SK-N-SH (cell line): Measurements from ENCODE around the gene E2F3. TPM values are rescaled to one million over a fixed set of nuclear protein-coding genes. Genes with fewer than 3 reads are reported as not detected.

Experiments used
- CTCF ChIA-PET: fragments of 300-600, 350-600 bp; formaldehyde crosslinking; extraction: SDS; loops from one replicate; lab custom pipeline; 2021; lab: Yijun Ruan, JAX
- POLR2A ChIA-PET: fragments of 350-600 bp; sonication (Branson Sonifier 250); formaldehyde crosslinking; extraction: SDS; loops from one replicate; lab custom pipeline; 2020; ENCODE audit warnings: antibody characterized with exemption, inconsistent platforms; lab: Yijun Ruan, JAX
- DNase-seq: peaks from one replicate; pipeline ENCODE4 v3.0.0; 2012
- H2AFZ ChIP-seq: fragments of 200-600 bp; sonication (generic); 2 replicates; pipeline ENCODE4 v1.8.1; 2016; ENCODE audit warnings: antibody characterized with exemption, mild to moderate bottlenecking, low read depth
- H3F3A ChIP-seq: fragments of 200-600 bp; sonication (generic); replicated peaks from 2 replicates; pipeline ENCODE3; 2016; ENCODE audit warnings: antibody characterized with exemption, mild to moderate bottlenecking; ENCODE audit not compliant: insufficient read depth
- H3K27ac ChIP-seq, 2 experiments: fragments of 200-500 bp in 1 of 2; fragments of 200-600 bp in 1 of 2; sonication (Bioruptor generic) in 1 of 2; sonication (generic), shearing (Covaris generic) in 1 of 2; 2 replicates each; pipeline versions ENCODE4 v1.5.1 to v1.6.1; 2014 to 2016; ENCODE audit warnings: low read depth in 2 of 2, inconsistent platforms in 1 of 2, low read length in 1 of 2, mild to moderate bottlenecking in 1 of 2, mixed read lengths in 1 of 2
- H3K27me3 ChIP-seq: fragments of 200-600 bp; sonication (generic), shearing (Covaris generic); 2 replicates; pipeline ENCODE4 v1.6.1; 2016; ENCODE audit warnings: mixed run types; ENCODE audit not compliant: insufficient read depth
- H3K36me3 ChIP-seq, 2 experiments: fragments of 200-500 bp in 1 of 2; fragments of 200-600 bp in 1 of 2; sonication (Bioruptor generic) in 1 of 2; sonication (generic) in 1 of 2; replicated peaks in 1 of 2; 2 replicates each; pipeline versions ENCODE3 to v1.5.1; 2014 to 2016; ENCODE audit warnings: low read length in 1 of 2, mild to moderate bottlenecking in 1 of 2; ENCODE audit not compliant: insufficient read depth in 2 of 2, control insufficient read depth in 1 of 2
- H3K4me1 ChIP-seq, 2 experiments: fragments of 200-500 bp in 1 of 2; fragments of 200-600 bp in 1 of 2; sonication (Bioruptor generic) in 1 of 2; sonication (generic), shearing (Covaris generic) in 1 of 2; 2 replicates each; pipeline versions ENCODE4 v1.5.1 to v1.6.1; 2014 to 2016; ENCODE audit warnings: low read depth in 1 of 2, low read length in 1 of 2, mixed run types in 1 of 2; ENCODE audit not compliant: insufficient read depth in 2 of 2, control insufficient read depth in 1 of 2
- H3K4me2 ChIP-seq: fragments of 200-600 bp; sonication (generic), shearing (Covaris generic); 2 replicates; pipeline ENCODE4 v1.6.1; 2017; ENCODE audit warnings: mixed run types
- H3K4me3 ChIP-seq, 2 experiments: fragments of 200-500 bp in 1 of 2; fragments of 200-600 bp in 1 of 2; sonication (Bioruptor generic) in 1 of 2; sonication (generic), shearing (Covaris generic) in 1 of 2; 2 replicates each; pipeline versions ENCODE4 v1.5.1 to v1.8.1; 2014 to 2016; ENCODE audit warnings: low read depth in 2 of 2, inconsistent platforms in 1 of 2, low read length in 1 of 2, mild to moderate bottlenecking in 1 of 2, mixed read lengths in 1 of 2, moderate library complexity in 1 of 2
- H3K79me2 ChIP-seq: fragments of 200-600 bp; sonication (generic); 2 replicates; pipeline ENCODE4 v1.8.1; 2017; ENCODE audit warnings: mild to moderate bottlenecking; ENCODE audit not compliant: insufficient read depth
- H3K9ac ChIP-seq: fragments of 200-600 bp; sonication (generic); 2 replicates; pipeline ENCODE4 v1.6.1; 2017; ENCODE audit warnings: mixed run types
- H3K9me2 ChIP-seq: fragments of 200-600 bp; sonication (generic); 2 replicates; pipeline ENCODE4 v1.6.1; 2017; ENCODE audit warnings: mixed run types
- H3K9me3 ChIP-seq: fragments of 200-600 bp; sonication (generic); 2 replicates; pipeline ENCODE4 v1.6.1; 2017; ENCODE audit warnings: mixed run types, mild to moderate bottlenecking, moderate library complexity
- H4K20me1 ChIP-seq: fragments of 200-600 bp; sonication (generic); 2 replicates; pipeline ENCODE4 v1.6.1; 2017; ENCODE audit warnings: mild to moderate bottlenecking, mixed run types; ENCODE audit not compliant: insufficient read depth
- CHD2 ChIP-seq: fragments of 150-350 bp; IDR thresholded peaks from 2 replicates; pipeline ENCODE4 v1.6.1; 2018; ENCODE audit warnings: low read length; ENCODE audit not compliant: partially characterized antibody
- CTCF ChIP-seq: fragments of 200-600 bp; sonication (generic); IDR thresholded peaks from 2 replicates; pipeline ENCODE4 v1.6.1; 2017; ENCODE audit warnings: antibody characterized with exemption, mild to moderate bottlenecking, moderate library complexity
- ELF1 ChIP-seq: IDR thresholded peaks from 2 replicates; pipeline ENCODE4 v1.4.0; 2012
- FOSL2 ChIP-seq: IDR thresholded peaks from 2 replicates; pipeline ENCODE4 v1.4.0; 2012; ENCODE audit warnings: low read depth, mild to moderate bottlenecking, moderate library complexity, borderline replicate concordance
- FOXJ3 ChIP-seq: sonication (generic); formaldehyde crosslinking; IDR thresholded peaks from 2 replicates; pipeline ENCODE4 v1.5.1; 2020; ENCODE audit warnings: mild to moderate bottlenecking, missing genetic modification reagents
- FOXM1 ChIP-seq: IDR thresholded peaks from 2 replicates; pipeline ENCODE4 v1.4.0; 2012; ENCODE audit warnings: low read depth, mild to moderate bottlenecking
- GABPA ChIP-seq: IDR thresholded peaks from 2 replicates; pipeline ENCODE4 v1.4.0; 2012; ENCODE audit warnings: low read depth, mild to moderate bottlenecking
- MXI1 ChIP-seq: IDR thresholded peaks from 2 replicates; pipeline ENCODE4 v1.6.1; 2012; ENCODE audit warnings: mild to moderate bottlenecking, low read depth, low read length, improper control_type of control experiment
- NFIC ChIP-seq: IDR thresholded peaks from 2 replicates; pipeline ENCODE4 v1.4.0; 2012; ENCODE audit warnings: borderline replicate concordance
- PBX3 ChIP-seq: IDR thresholded peaks from 2 replicates; pipeline ENCODE4; 2012
- POLR2AphosphoS5 ChIP-seq: IDR thresholded peaks from 2 replicates; pipeline ENCODE4 v1.6.1; 2012; ENCODE audit warnings: low read depth, low read length
- RAD21 ChIP-seq: IDR thresholded peaks from 2 replicates; pipeline ENCODE4 v1.6.1; 2012; ENCODE audit warnings: mild to moderate bottlenecking, low read length
- RFX5 ChIP-seq: IDR thresholded peaks from 2 replicates; pipeline ENCODE4 v1.6.1; 2012; ENCODE audit warnings: mild to moderate bottlenecking, improper control_type of control experiment, low read length
- RXRA ChIP-seq: IDR thresholded peaks from 2 replicates; pipeline ENCODE4 v1.4.0; 2012; ENCODE audit warnings: low read depth, mild to moderate bottlenecking, borderline replicate concordance
- SIN3A ChIP-seq: IDR thresholded peaks from 2 replicates; pipeline ENCODE4 v1.6.1; 2012; ENCODE audit warnings: low read depth, mild to moderate bottlenecking, low read length, moderate library complexity, borderline replicate concordance
- TAF1 ChIP-seq: IDR thresholded peaks from 2 replicates; pipeline ENCODE4 v1.6.1; 2012; ENCODE audit warnings: low read depth, mild to moderate bottlenecking, low read length, moderate library complexity, borderline replicate concordance
- TEAD4 ChIP-seq: IDR thresholded peaks from 2 replicates; pipeline ENCODE4 v1.4.0; 2012; ENCODE audit warnings: mild to moderate bottlenecking, borderline replicate concordance; ENCODE audit not compliant: insufficient read depth
- USF1 ChIP-seq: IDR thresholded peaks from 2 replicates; pipeline ENCODE4 v1.4.0; 2012; ENCODE audit warnings: low read depth, borderline replicate concordance
- YY1 ChIP-seq: IDR thresholded peaks from 2 replicates; pipeline ENCODE4 v1.4.0; 2012; ENCODE audit warnings: low read depth, mild to moderate bottlenecking
- WGBS: methylation state at CpG from one replicate; pipeline ENCODE4 v1.1.6; 2017; ENCODE audit warnings: low lambda C conversion rate; 5-methylcytosine and 5-hydroxymethylcytosine counted together
- polyA plus RNA-seq, 3 experiments: library from polyadenylated mRNA; depleted of rRNA; stranded (reverse); fragments of >200 nt; gene quantifications; 2 replicates each; pipeline ENCODE4 v1.2.3, GENCODE V29; 2012

The E2F3 gene
- polyA plus RNA-seq, 1 of the 3 experiments (the other 2 are of a cell fraction) = 12.7 TPM

- Histone ChIP-seq H4K20me1 (peaks cover 67% of the 10 kb centered on the region), H2AFZ (no peak overlapping the region), H3K79me2 (peaks cover 98% of the 10 kb centered on the region), H3K9me2 (no peaks in the 10 kb centered on the region), H3K9ac (no peak overlapping the region), H3K4me1 (peaks cover 2 to 4% of the 10 kb centered on the region in 2 experiments; a peak in 2 of 4 replicates), H3K27ac (no peak overlapping the region), H3K27me3 (no peaks in the 10 kb centered on the region), H3K4me2 (no peak overlapping the region), H3K9me3 (no peaks in the 10 kb centered on the region), H3K36me3 (peaks cover 6 to 23% of the 10 kb centered on the region in 2 experiments), H3K4me3 (no peak overlapping the region), H3F3A (no peaks in the 10 kb centered on the region)
- WGBS = 91% methylated on average over 4 of the region's 4 CpGs
- ChIA-PET CTCF (interaction anchor here (0.5 to 1.4 kb wide), 2 partner anchors 8 to 24 kb away, joined by 3 read pairs; no protein-coding TSS in a partner anchor), POLR2A (no interaction called here)
- no peak for DNase-seq
- TF ChIP-seq USF1 (no peak), GABPA (no peak), TAF1 (no peak), MXI1 (no peak), CTCF (no peak), YY1 (no peak), NFIC (no peak), RXRA (no peak), RFX5 (no peak), PBX3 (no peak), FOSL2 (no peak), FOXJ3 (CRISPR knock-in tag) (no peak), TEAD4 (no peak), SIN3A (no peak), RAD21 (no peak), POLR2AphosphoS5 (no peak), CHD2 (no peak), ELF1 (no peak), FOXM1 (no peak)
Measured at GRCh38 chr6:20454204-20454824, 52.6 kb downstream of the E2F3 start.
